Measurements from ENCODE around the gene PRKAA1.
A peak's percentile ranks its signal among the peaks of the same experiment; 100 is the strongest.

PRKAA1 gene

GRCh38 chr5:40781843-40782409 is 16.2 kb downstream of the PRKAA1 start:
- no peak for DNase-seq (ENCODE audit: extremely low read depth in 1 of 2, low read depth in 1 of 2)

- DNase-seq (ENCODE audit: extremely low read depth in 1 of 2, low read depth in 1 of 2), result no peak
Observed at GRCh38 chr5:40780858-40781257, 17.3 kb downstream of the PRKAA1 start.

GRCh38 chr5:40780199-40780598 is 18.0 kb downstream of the PRKAA1 start:
- DNase-seq (ENCODE audit: extremely low read depth in 1 of 2, low read depth in 1 of 2), result no peak

- DNase-seq (ENCODE audit: extremely low read depth in 1 of 2, low read depth in 1 of 2), result no peak
Observed at GRCh38 chr5:40779561-40779960, 18.6 kb downstream of the PRKAA1 start.

GRCh38 chr5:40778133-40778532 is 20.0 kb downstream of the PRKAA1 start:
- no peak for DNase-seq (ENCODE audit: extremely low read depth in 1 of 2, low read depth in 1 of 2)

- DNase-seq (ENCODE audit: extremely low read depth in 1 of 2, low read depth in 1 of 2), result no peak
Observed at GRCh38 chr5:40776658-40776977, 21.6 kb downstream of the PRKAA1 start.

- no peak for DNase-seq (ENCODE audit: extremely low read depth in 1 of 2, low read depth in 1 of 2)
Observed at GRCh38 chr5:40775846-40776657, 22.1 kb downstream of the PRKAA1 start.

GRCh38 chr5:40775085-40775845 is 22.9 kb downstream of the PRKAA1 start:
- DNase-seq (ENCODE audit: extremely low read depth in 1 of 2, low read depth in 1 of 2), result no peak

- no peak for DNase-seq (ENCODE audit: extremely low read depth in 1 of 2, low read depth in 1 of 2)
Observed at GRCh38 chr5:40774623-40775022, 23.6 kb downstream of the PRKAA1 start.

GRCh38 chr5:40770764-40771163 is 27.4 kb downstream of the PRKAA1 start:
- no peak for DNase-seq (ENCODE audit: extremely low read depth in 1 of 2, low read depth in 1 of 2)

GRCh38 chr5:40762705-40763104 is 35.5 kb downstream of the PRKAA1 start:
- DNase-seq (ENCODE audit: extremely low read depth in 1 of 2, low read depth in 1 of 2), result no peak

GRCh38 chr5:40757400-40757799 is 40.8 kb downstream of the PRKAA1 start:
- DNase-seq (ENCODE audit: extremely low read depth in 1 of 2, low read depth in 1 of 2), result no peak

- DNase-seq (ENCODE audit: extremely low read depth in 1 of 2, low read depth in 1 of 2), result peak; percentile 87 to 91
Observed at GRCh38 chr5:40755407-40756365, 42.5 kb downstream of the PRKAA1 start, which contains the start of gene TTC33. TSS of gene TTC33 (minus strand) at chr5:40755961. CDS start at chr5:40747018, 8,943 bp downstream.

- DNase-seq (ENCODE audit: extremely low read depth in 1 of 2, low read depth in 1 of 2), result peak; percentile 22 to 34
Observed at GRCh38 chr5:40755093-40755406, 43.1 kb downstream of the PRKAA1 start.

GRCh38 chr5:40754381-40755092 is 43.6 kb downstream of the PRKAA1 start:
- DNase-seq (ENCODE audit: extremely low read depth in 1 of 2, low read depth in 1 of 2), result no peak

- no peak for DNase-seq (ENCODE audit: extremely low read depth in 1 of 2, low read depth in 1 of 2)
Observed at GRCh38 chr5:40746703-40747102, 51.5 kb downstream of the PRKAA1 start.

- DNase-seq (ENCODE audit: extremely low read depth in 1 of 2, low read depth in 1 of 2), result no peak
Observed at GRCh38 chr5:40743771-40744170, 54.4 kb downstream of the PRKAA1 start.

- DNase-seq (ENCODE audit: extremely low read depth in 1 of 2, low read depth in 1 of 2), result no peak
Observed at GRCh38 chr5:40738502-40738901, 59.7 kb downstream of the PRKAA1 start.

- DNase-seq (ENCODE audit: extremely low read depth in 1 of 2, low read depth in 1 of 2), result no peak
Observed at GRCh38 chr5:40736103-40736875, 61.9 kb downstream of the PRKAA1 start.
